Mammary epithelial cell (primary cell): ENCODE data around the gene ZNF764.

Experiments
- EZH2 ChIP-seq: IDR thresholded peaks from 2 replicates; pipeline ENCODE4 v1.6.1; 2012; ENCODE audit warnings: low read length, inconsistent platforms, borderline replicate concordance
- TF ChIP-seq, protein P1 (sequence below), 2 donors: IDR thresholded peaks in 1 of 2; conservative IDR thresholded peaks in 1 of 2; 2 replicates each; pipeline ENCODE4 v1.5.1; 2011 to 2012; ENCODE audit warnings: inconsistent platforms in 2 of 2, low read length in 2 of 2, mild to moderate bottlenecking in 2 of 2, control low read depth in 1 of 2, low read depth in 1 of 2; ENCODE audit not compliant: insufficient read depth in 1 of 2; ENCODE audit errors: extremely low read depth in 1 of 2

DNA sequence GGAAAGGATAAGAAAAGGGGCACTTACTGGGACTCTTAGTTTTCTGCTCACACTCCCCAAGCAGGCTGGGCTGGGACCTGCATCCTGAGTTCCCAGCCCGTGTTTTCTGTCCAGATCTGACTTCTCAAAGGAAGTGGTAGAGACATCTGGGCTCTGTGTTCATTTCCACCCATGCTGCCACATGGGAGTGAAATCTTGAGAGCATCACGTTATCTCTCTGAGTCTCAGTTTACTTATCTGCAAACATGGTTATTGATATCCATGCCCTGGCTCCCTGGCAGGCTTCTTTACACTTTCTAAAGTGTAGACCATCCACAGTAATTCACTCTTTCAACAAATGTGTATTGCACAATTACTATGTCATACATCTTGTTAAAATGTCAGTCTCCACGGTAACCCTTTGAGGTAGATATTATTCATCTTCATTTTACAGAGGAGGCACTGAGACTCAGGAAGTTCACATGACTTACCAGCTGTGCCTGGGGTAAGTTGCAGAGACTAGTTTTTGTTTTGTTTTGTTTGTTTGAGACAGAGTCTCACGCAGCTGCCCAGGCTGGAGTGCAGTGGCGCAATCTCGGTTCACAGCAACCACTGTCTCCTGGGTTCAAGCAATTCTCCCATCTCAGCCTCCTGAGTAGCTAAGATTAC lies 9.9 kb upstream of the ZNF764 start:
- TF ChIP-seq EZH2: no peak
- TF ChIP-seq, protein P1, sequence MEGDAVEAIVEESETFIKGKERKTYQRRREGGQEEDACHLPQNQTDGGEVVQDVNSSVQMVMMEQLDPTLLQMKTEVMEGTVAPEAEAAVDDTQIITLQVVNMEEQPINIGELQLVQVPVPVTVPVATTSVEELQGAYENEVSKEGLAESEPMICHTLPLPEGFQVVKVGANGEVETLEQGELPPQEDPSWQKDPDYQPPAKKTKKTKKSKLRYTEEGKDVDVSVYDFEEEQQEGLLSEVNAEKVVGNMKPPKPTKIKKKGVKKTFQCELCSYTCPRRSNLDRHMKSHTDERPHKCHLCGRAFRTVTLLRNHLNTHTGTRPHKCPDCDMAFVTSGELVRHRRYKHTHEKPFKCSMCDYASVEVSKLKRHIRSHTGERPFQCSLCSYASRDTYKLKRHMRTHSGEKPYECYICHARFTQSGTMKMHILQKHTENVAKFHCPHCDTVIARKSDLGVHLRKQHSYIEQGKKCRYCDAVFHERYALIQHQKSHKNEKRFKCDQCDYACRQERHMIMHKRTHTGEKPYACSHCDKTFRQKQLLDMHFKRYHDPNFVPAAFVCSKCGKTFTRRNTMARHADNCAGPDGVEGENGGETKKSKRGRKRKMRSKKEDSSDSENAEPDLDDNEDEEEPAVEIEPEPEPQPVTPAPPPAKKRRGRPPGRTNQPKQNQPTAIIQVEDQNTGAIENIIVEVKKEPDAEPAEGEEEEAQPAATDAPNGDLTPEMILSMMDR (conservative IDR thresholded peaks at IDR 0.05 in 1 of 2, IDR thresholded peaks at IDR 0.05 in 1 of 2; ENCODE audit: extremely low read depth in 1 of 2, insufficient read depth in 1 of 2, low read depth in 1 of 2, low read length in 2 of 2): no peak
